ENCODE results near the gene TRIM4.

GRCh38 chr7:99863847-99864440 is 55.4 kb downstream of the TRIM4 start:
- TF ChIP-seq, protein P1, sequence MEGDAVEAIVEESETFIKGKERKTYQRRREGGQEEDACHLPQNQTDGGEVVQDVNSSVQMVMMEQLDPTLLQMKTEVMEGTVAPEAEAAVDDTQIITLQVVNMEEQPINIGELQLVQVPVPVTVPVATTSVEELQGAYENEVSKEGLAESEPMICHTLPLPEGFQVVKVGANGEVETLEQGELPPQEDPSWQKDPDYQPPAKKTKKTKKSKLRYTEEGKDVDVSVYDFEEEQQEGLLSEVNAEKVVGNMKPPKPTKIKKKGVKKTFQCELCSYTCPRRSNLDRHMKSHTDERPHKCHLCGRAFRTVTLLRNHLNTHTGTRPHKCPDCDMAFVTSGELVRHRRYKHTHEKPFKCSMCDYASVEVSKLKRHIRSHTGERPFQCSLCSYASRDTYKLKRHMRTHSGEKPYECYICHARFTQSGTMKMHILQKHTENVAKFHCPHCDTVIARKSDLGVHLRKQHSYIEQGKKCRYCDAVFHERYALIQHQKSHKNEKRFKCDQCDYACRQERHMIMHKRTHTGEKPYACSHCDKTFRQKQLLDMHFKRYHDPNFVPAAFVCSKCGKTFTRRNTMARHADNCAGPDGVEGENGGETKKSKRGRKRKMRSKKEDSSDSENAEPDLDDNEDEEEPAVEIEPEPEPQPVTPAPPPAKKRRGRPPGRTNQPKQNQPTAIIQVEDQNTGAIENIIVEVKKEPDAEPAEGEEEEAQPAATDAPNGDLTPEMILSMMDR (IDR thresholded peaks at IDR 0.05; ENCODE audit: extremely low read depth in 1 of 2, insufficient read depth in 1 of 2, low read depth in 1 of 2, low read length in 2 of 2) = no peak
- TF ChIP-seq EZH2 (IDR thresholded peaks at IDR 0.05; ENCODE audit: borderline replicate concordance, low read depth, low read length, severe bottlenecking) (no peak), FOS (IDR thresholded peaks at IDR 0.05; ENCODE audit: borderline replicate concordance, insufficient read depth, low read length) (no peak), MAX (IDR thresholded peaks at IDR 0.05; ENCODE audit: insufficient read depth, insufficient read length) (no peak)
